Epithelial cell of prostate (primary cell): Measurements from ENCODE around the gene ZBTB14.

Experiments used
- DNase-seq: peaks from one replicate; pipeline ENCODE4 v3.0.0-alpha.2; 2011; ENCODE audit warnings: low read depth, low spot score
- H3K27ac ChIP-seq: fragments of 450-650 bp; 2 replicates; pipeline ENCODE4 v1.5.1; 2017; ENCODE audit warnings: mild to moderate bottlenecking

The ZBTB14 gene

GRCh38 chr18:5294457-5295230 lies 882 bp downstream of the ZBTB14 start:
- H3K27ac ChIP-seq = peak overlapping the region; percentile 85
- no peak for DNase-seq

- no peak overlapping the region for H3K27ac ChIP-seq
- no peak for DNase-seq
Observed at GRCh38 chr18:5294113-5294456, 1.4 kb downstream of the ZBTB14 start.

- no peak for DNase-seq
- H3K27ac ChIP-seq = no peak overlapping the region
Observed at GRCh38 chr18:5288517-5288935, 7.0 kb downstream of the ZBTB14 start.

GRCh38 chr18:5287854-5288253 lies 7.7 kb downstream of the ZBTB14 start:
- DNase-seq = no peak
- no peak overlapping the region for H3K27ac ChIP-seq

- DNase-seq = no peak
- H3K27ac ChIP-seq = no peak overlapping the region
Observed at GRCh38 chr18:5286525-5286924, 9.0 kb downstream of the ZBTB14 start.

- no peak overlapping the region for H3K27ac ChIP-seq
- DNase-seq = no peak
Observed at GRCh38 chr18:5285326-5285725, 10.2 kb downstream of the ZBTB14 start.

- no peak for DNase-seq
- H3K27ac ChIP-seq = no peak overlapping the region
Observed at GRCh38 chr18:5284808-5285207, 10.7 kb downstream of the ZBTB14 start.

GRCh38 chr18:5282770-5283169 lies 12.8 kb downstream of the ZBTB14 start:
- DNase-seq = no peak
- H3K27ac ChIP-seq = no peak overlapping the region

- H3K27ac ChIP-seq = no peak overlapping the region
- no peak for DNase-seq
Observed at GRCh38 chr18:5276947-5277346, 18.6 kb downstream of the ZBTB14 start.

GRCh38 chr18:5275872-5276271 lies 19.7 kb downstream of the ZBTB14 start:
- H3K27ac ChIP-seq = no peak overlapping the region
- DNase-seq = no peak

GRCh38 chr18:5268874-5269273 lies 26.7 kb downstream of the ZBTB14 start:
- DNase-seq = no peak
- H3K27ac ChIP-seq = no peak overlapping the region

- DNase-seq = no peak
- no peak overlapping the region for H3K27ac ChIP-seq
Observed at GRCh38 chr18:5266721-5267120, 28.8 kb downstream of the ZBTB14 start.

GRCh38 chr18:5253910-5254309 lies 41.6 kb downstream of the ZBTB14 start:
- DNase-seq = no peak
- no peak overlapping the region for H3K27ac ChIP-seq

GRCh38 chr18:5251117-5251516 lies 44.4 kb downstream of the ZBTB14 start:
- DNase-seq = no peak

GRCh38 chr18:5250603-5251002 lies 44.9 kb downstream of the ZBTB14 start:
- DNase-seq = no peak
- no peak overlapping the region for H3K27ac ChIP-seq

More at GRCh38 chr18:5251117-5251516, 44.4 kb downstream of the ZBTB14 start:
- H3K27ac ChIP-seq = no peak overlapping the region

- no peak overlapping the region for H3K27ac ChIP-seq
- no peak for DNase-seq
Observed at GRCh38 chr18:5244941-5245340, 50.6 kb downstream of the ZBTB14 start.

GRCh38 chr18:5239447-5239846 lies 56.1 kb downstream of the ZBTB14 start:
- DNase-seq = no peak
- no peak overlapping the region for H3K27ac ChIP-seq
